ENCODE results near the gene NEK5. TPM values are rescaled to one million over a fixed set of nuclear protein-coding genes. Genes with fewer than 3 reads are reported as not detected.
"Not testable (repeated sequence)": the region's sequence is repeated elsewhere in the genome, so short reads cannot be mapped to it uniquely, and the experiment has no call there.

NEK5 gene
- total RNA-seq, 2 donors from 2014 or later: 1.2 to 2.3 TPM

DNA sequence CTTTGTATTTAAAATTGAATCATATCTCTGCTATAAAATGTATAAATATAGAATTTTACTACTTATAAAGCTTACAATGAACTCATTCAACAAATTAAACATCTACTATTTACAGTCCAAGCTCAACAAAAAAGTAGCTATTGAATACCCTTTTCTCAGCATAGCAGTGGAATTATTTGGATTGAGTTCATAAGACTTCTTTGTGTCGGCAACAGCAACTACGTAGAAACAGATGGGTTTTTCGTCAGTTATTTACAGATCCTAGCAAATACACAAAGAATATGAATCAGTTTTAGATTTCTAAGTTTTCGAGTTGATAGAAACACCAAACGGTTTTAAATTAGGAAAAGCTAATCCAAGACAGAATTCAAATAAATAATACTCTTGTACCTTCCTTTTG lies 41.0 kb upstream of the NEK5 start:
- Histone ChIP-seq H3K27ac (peak overlapping the region in 1 of 2 donors; percentile 24), H3K36me3 (no peaks in the 10 kb centered on the region), H3K4me1 (replicated peaks) (no peaks in the 10 kb centered on the region), H3K9me3 (no peaks in the 10 kb centered on the region), H3K4me3 (no peak overlapping the region), H3K27me3 (replicated peaks; ENCODE audit: insufficient read depth) (no peaks in the 10 kb centered on the region)
- 75% methylated on average over 5 of the region's 5 CpGs for WGBS
- TF ChIP-seq, protein P1, sequence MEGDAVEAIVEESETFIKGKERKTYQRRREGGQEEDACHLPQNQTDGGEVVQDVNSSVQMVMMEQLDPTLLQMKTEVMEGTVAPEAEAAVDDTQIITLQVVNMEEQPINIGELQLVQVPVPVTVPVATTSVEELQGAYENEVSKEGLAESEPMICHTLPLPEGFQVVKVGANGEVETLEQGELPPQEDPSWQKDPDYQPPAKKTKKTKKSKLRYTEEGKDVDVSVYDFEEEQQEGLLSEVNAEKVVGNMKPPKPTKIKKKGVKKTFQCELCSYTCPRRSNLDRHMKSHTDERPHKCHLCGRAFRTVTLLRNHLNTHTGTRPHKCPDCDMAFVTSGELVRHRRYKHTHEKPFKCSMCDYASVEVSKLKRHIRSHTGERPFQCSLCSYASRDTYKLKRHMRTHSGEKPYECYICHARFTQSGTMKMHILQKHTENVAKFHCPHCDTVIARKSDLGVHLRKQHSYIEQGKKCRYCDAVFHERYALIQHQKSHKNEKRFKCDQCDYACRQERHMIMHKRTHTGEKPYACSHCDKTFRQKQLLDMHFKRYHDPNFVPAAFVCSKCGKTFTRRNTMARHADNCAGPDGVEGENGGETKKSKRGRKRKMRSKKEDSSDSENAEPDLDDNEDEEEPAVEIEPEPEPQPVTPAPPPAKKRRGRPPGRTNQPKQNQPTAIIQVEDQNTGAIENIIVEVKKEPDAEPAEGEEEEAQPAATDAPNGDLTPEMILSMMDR (IDR thresholded peaks at IDR 0.05): no peak
- TF ChIP-seq POLR2A (IDR thresholded peaks at IDR 0.05) (no peak), POLR2AphosphoS5 (IDR thresholded peaks at IDR 0.05) (no peak)
- DNase-seq (ENCODE audit: low spot score): no peak
- intact Hi-C loops (cut with DNase I): no loop called here

DNA sequence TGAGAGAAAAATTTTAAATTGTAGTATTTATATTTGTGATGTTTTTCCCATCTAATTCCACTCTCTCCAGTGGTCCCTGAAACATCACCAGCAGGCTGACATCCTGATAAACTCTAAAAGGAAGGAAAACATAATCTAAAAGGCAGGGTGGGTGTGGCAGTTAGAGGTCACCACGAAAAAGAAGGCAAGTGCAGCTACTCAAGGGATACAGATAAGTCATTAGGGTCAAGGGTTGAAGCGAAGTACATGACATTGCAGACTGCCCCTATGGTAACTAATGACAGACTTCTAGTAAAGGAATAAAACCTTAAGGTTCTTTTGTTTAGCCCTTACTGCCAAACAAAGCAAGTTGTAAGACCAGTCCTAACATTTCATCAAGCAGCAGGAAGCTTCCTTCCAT lies 36.5 kb upstream of the NEK5 start:
- no peaks in the 10 kb centered on the region for H3K4me1 ChIP-seq (replicated peaks)
- H3K9me3 ChIP-seq: no peaks in the 10 kb centered on the region
- intact Hi-C loops (cut with DNase I): no loop called here
- TF ChIP-seq POLR2A (IDR thresholded peaks at IDR 0.05): no peak
- TF ChIP-seq, protein P1 (IDR thresholded peaks at IDR 0.05): no peak
- no peak for TF ChIP-seq POLR2AphosphoS5 (IDR thresholded peaks at IDR 0.05)
- DNase-seq (ENCODE audit: low spot score): no peak
- no peaks in the 10 kb centered on the region for H3K36me3 ChIP-seq
- peak overlapping the region in 1 of 2 donors; percentile 57 for H3K27ac ChIP-seq
- WGBS: 62% methylated on average over 2 of the region's 2 CpGs
- no peaks in the 10 kb centered on the region for H3K27me3 ChIP-seq (replicated peaks; ENCODE audit: insufficient read depth)
- H3K4me3 ChIP-seq: no peak overlapping the region

DNA sequence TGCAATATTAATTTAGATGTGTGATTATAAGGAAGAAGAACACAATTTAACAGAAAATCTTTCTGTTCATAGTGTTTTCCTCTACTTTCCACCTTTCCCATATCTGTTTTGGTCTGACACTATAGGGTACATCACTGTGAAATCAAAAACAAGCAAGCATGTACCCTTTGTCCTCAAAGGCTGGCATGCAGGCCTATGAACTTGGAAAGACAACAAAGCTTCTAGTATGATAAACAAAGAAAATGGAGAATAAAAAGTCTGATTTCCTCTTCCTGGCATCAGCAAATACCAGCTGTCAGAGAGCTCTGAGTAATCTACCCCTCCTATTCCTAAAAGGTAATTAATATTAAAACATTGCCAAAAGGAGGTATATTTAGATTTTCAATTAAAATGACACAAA lies 36.1 kb upstream of the NEK5 start:
- no peak overlapping the region for H3K4me3 ChIP-seq
- intact Hi-C loops (cut with DNase I): no loop called here
- peak overlapping the region in 1 of 2 donors; percentile 57 for H3K27ac ChIP-seq
- no peak for DNase-seq (ENCODE audit: low spot score)
- no peaks in the 10 kb centered on the region for H3K4me1 ChIP-seq (replicated peaks)
- no peaks in the 10 kb centered on the region for H3K27me3 ChIP-seq (replicated peaks; ENCODE audit: insufficient read depth)
- TF ChIP-seq POLR2AphosphoS5 (IDR thresholded peaks at IDR 0.05) (no peak), POLR2A (IDR thresholded peaks at IDR 0.05) (no peak)
- TF ChIP-seq, protein P1 (IDR thresholded peaks at IDR 0.05): no peak
- H3K36me3 ChIP-seq: no peaks in the 10 kb centered on the region
- H3K9me3 ChIP-seq: no peaks in the 10 kb centered on the region

DNA sequence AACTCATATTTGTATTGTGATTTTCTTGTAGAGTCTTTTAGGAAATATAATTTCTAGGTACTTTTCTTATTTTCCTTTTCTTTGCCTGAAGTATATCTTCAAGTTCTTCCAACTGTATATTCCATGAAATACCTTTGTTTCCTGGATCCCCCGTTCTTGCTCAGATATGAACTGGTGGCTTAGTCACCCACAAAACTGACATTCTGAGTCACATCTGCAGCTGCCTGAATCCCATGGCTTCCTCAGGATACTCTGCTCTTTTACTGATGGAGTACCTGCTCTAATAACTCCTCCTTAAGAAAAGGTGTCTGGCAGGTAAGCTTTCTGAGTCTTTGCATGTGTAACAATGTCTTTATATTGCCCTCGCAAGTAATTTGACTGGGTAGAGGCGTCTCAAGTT lies 35.0 kb upstream of the NEK5 start:
- H3K27ac ChIP-seq; H3K4me3 ChIP-seq; H3K9me3 ChIP-seq; H3K27me3 ChIP-seq (replicated peaks; ENCODE audit: insufficient read depth); H3K4me1 ChIP-seq (replicated peaks); intact Hi-C loops (cut with DNase I); H3K36me3 ChIP-seq; DNase-seq (ENCODE audit: low spot score): not testable (repeated sequence)
- 87% methylated on average over 3 of the region's 3 CpGs for WGBS

DNA sequence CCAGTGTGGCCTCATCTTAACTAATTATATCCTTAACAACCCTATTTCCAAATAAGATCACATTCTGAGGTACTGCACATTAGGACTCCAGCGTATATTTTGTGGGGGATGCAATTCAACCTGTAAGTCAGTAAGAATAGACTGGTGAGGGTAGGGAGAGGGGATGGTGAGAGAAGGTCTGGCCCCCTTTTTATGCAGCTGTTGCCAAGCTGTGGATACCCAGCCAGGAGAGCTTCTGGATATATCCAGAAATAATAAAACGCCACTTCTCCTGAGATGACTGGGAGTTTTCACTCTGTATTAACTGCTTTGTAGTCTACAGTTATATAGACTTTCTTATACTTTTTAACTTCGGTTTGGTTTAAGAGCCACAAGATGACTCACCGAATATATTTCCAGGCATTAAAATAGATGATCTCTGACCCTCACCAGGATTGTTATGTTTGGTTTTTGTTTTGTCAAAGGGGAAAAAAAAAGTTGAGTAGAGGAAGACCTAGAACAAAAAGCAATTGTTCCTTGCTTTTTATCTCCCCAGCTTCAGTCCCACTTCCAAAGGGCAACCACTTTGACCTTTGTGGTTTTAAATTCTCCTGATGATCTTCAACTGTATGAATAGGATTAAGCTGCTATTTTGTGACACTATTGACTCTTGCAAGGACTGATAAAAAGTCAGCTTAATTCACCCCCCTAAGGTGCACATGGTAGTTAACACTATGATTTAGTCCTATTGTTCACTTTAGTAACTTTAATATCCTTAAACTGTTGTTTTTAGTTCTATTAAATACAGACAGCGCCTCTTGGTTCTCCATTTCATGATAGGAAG lies 33.6 kb upstream of the NEK5 start:
- Histone ChIP-seq H3K27ac (no peak overlapping the region), H3K27me3 (replicated peaks; ENCODE audit: insufficient read depth) (no peaks in the 10 kb centered on the region), H3K36me3 (no peaks in the 10 kb centered on the region), H3K9me3 (no peaks in the 10 kb centered on the region), H3K4me3 (no peak overlapping the region), H3K4me1 (replicated peaks) (no peaks in the 10 kb centered on the region)
- intact Hi-C loops (cut with DNase I): no loop called here
- no peak for DNase-seq (ENCODE audit: low spot score)
- no peak for TF ChIP-seq POLR2A (IDR thresholded peaks at IDR 0.05)
- TF ChIP-seq, protein P1 (IDR thresholded peaks at IDR 0.05): no peak
- TF ChIP-seq POLR2AphosphoS5 (IDR thresholded peaks at IDR 0.05): no peak
- WGBS: 66% methylated on average over 5 of the region's 5 CpGs

All from prostate gland (tissue), 2 donors.